ENCODE measurements around the gene RGL1. TPM values are rescaled to one million over a fixed set of nuclear protein-coding genes. Genes with fewer than 3 reads are reported as not detected.

Gene RGL1
- total RNA-seq, 1 experiment from 2014 or later, result 34.5 TPM

DNA sequence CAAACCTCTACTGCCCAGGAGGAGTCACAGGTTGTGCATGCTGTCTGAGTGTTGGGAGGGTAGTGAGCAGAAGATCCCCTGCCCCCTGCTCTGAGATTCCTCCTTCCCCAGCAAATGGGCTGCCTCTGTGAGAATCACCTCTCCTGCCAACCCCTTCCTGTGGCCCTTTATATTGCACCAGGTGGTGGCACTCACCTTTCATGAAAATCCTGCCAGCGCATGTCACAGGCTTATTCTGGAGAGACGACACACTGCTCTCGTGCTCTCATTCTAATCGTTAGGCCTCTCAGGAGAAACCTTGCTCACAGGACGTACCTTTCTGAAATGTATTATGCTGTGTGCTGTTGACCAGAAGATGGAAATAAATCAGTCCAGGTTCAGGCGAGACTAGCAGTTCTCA lies 113.7 kb downstream of the RGL1 start:
- intact Hi-C loops (cut with micrococcal nuclease; ENCODE audit: unreplicated experiment), result no loop called here
- peaks cover 75% of the 10 kb centered on the region for H3K36me3 Mint-ChIP-seq (ENCODE audit: insufficient read depth, unreplicated experiment)
- H3K4me1 Mint-ChIP-seq (ENCODE audit: low read depth, unreplicated experiment), result peaks cover 6% of the 10 kb centered on the region
- Histone ChIP-seq H3K27me3 (replicated peaks; ENCODE audit: control insufficient read depth, insufficient read depth, low read length) (no peaks in the 10 kb centered on the region), H3K9me3 (no peaks in the 10 kb centered on the region), H3K4me3 (ENCODE audit: low read depth, low read length) (no peak overlapping the region), H3K36me3 (ENCODE audit: control insufficient read depth, insufficient read depth, low read length) (0 out of 2 replicates have a peak, but pooled peaks cover 3% of the 10 kb centered on the region), H3K4me1 (no peaks in the 10 kb centered on the region)
- TF ChIP-seq, protein P1, sequence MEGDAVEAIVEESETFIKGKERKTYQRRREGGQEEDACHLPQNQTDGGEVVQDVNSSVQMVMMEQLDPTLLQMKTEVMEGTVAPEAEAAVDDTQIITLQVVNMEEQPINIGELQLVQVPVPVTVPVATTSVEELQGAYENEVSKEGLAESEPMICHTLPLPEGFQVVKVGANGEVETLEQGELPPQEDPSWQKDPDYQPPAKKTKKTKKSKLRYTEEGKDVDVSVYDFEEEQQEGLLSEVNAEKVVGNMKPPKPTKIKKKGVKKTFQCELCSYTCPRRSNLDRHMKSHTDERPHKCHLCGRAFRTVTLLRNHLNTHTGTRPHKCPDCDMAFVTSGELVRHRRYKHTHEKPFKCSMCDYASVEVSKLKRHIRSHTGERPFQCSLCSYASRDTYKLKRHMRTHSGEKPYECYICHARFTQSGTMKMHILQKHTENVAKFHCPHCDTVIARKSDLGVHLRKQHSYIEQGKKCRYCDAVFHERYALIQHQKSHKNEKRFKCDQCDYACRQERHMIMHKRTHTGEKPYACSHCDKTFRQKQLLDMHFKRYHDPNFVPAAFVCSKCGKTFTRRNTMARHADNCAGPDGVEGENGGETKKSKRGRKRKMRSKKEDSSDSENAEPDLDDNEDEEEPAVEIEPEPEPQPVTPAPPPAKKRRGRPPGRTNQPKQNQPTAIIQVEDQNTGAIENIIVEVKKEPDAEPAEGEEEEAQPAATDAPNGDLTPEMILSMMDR (IDR thresholded peaks at IDR 0.05; ENCODE audit: insufficient read depth in 1 of 2, low read depth in 1 of 2, low read length in 1 of 2, severe bottlenecking in 1 of 2, unreplicated experiment in 1 of 2), result no peak
- H3K9me3 Mint-ChIP-seq (ENCODE audit: unreplicated experiment), result no peaks in the 10 kb centered on the region
- no TSS peak for BruUV-seq (replicated peaks)
- no peak for DNase-seq
- no peak overlapping the region for H3K4me3 Mint-ChIP-seq (ENCODE audit: unreplicated experiment)
- CTCF ChIA-PET, result no interaction called here
- H3K27ac Mint-ChIP-seq (ENCODE audit: unreplicated experiment), result no peak overlapping the region
- no peaks in the 10 kb centered on the region for H3K27me3 Mint-ChIP-seq (ENCODE audit: insufficient read depth, unreplicated experiment)
- POLR2A ChIA-PET, result no interaction called here

DNA sequence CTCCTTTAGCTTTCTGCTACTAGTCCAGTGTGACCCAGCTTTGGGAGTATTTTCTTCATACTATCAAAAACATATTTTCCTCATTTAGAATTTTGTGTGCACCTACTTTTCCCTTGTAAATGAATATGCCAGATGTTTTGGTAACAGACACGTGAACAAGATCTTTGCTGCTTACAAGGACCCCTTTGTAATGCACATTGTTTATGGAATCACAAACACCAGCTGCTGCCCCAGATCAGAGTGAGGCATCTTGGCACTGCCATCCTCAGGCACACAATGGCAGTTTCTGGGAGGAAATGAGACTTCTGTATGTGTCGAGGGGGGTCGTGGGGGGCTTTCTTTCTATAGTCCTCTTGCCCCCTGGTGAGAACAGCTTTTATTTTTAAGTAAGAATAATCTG lies 115.7 kb downstream of the RGL1 start:
- ChIA-PET POLR2A (no interaction called here), CTCF (no interaction called here)
- H3K4me3 ChIP-seq (ENCODE audit: low read depth, low read length), result no peak overlapping the region
- H3K9me3 ChIP-seq, result no peaks in the 10 kb centered on the region
- 0 out of 2 replicates have a peak, but pooled peaks cover 3% of the 10 kb centered on the region for H3K36me3 ChIP-seq (ENCODE audit: control insufficient read depth, insufficient read depth, low read length)
- Mint-ChIP-seq H3K36me3 (ENCODE audit: insufficient read depth, unreplicated experiment) (peaks cover 69% of the 10 kb centered on the region), H3K27me3 (ENCODE audit: insufficient read depth, unreplicated experiment) (no peaks in the 10 kb centered on the region), H3K27ac (ENCODE audit: unreplicated experiment) (no peak overlapping the region), H3K4me1 (ENCODE audit: low read depth, unreplicated experiment) (peaks cover 7% of the 10 kb centered on the region), H3K4me3 (ENCODE audit: unreplicated experiment) (no peak overlapping the region), H3K9me3 (ENCODE audit: unreplicated experiment) (no peaks in the 10 kb centered on the region)
- H3K4me1 ChIP-seq, result peaks cover 7% of the 10 kb centered on the region
- no TSS peak for BruUV-seq (replicated peaks)
- no peak for DNase-seq
- TF ChIP-seq, protein P1 (IDR thresholded peaks at IDR 0.05; ENCODE audit: insufficient read depth in 1 of 2, low read depth in 1 of 2, low read length in 1 of 2, severe bottlenecking in 1 of 2, unreplicated experiment in 1 of 2), result no peak
- no peaks in the 10 kb centered on the region for H3K27me3 ChIP-seq (replicated peaks; ENCODE audit: control insufficient read depth, insufficient read depth, low read length)
- intact Hi-C loops (cut with micrococcal nuclease; ENCODE audit: unreplicated experiment), result no loop called here

DNA sequence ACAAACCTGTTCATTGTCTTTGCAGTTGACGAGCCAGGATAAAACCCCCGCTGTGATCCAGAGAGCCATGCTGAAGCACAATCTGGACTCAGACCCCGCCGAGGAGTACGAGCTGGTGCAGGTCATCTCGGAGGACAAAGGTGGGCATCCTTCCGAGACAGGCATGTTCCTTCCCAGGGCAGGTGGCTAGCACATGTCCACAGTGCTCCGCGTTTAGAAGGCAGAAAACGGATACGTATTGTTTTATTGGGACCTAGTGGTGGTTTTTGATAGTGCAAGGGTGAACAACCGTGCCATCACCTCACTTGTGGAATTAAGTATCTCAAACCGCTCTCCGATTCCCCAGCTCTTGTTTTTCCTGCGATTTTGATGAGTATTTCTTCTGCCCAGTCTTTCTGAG lies 117.3 kb downstream of the RGL1 start:
- TF ChIP-seq, protein P1 (IDR thresholded peaks at IDR 0.05; ENCODE audit: insufficient read depth in 1 of 2, low read depth in 1 of 2, low read length in 1 of 2, severe bottlenecking in 1 of 2, unreplicated experiment in 1 of 2), result no peak
- CTCF ChIA-PET, result no interaction called here
- Histone ChIP-seq H3K4me3 (ENCODE audit: low read depth, low read length) (no peak overlapping the region), H3K4me1 (peaks cover 21% of the 10 kb centered on the region), H3K9me3 (no peaks in the 10 kb centered on the region), H3K27me3 (replicated peaks; ENCODE audit: control insufficient read depth, insufficient read depth, low read length) (no peaks in the 10 kb centered on the region), H3K36me3 (ENCODE audit: control insufficient read depth, insufficient read depth, low read length) (peaks cover 3% of the 10 kb centered on the region; the same call in 1 of the 2 replicates)
- peaks cover 74% of the 10 kb centered on the region for H3K36me3 Mint-ChIP-seq (ENCODE audit: insufficient read depth, unreplicated experiment)
- H3K4me1 Mint-ChIP-seq (ENCODE audit: low read depth, unreplicated experiment), result peaks cover 16% of the 10 kb centered on the region
- intact Hi-C loops (cut with micrococcal nuclease; ENCODE audit: unreplicated experiment), result no loop called here
- no peak overlapping the region for H3K4me3 Mint-ChIP-seq (ENCODE audit: unreplicated experiment)
- H3K9me3 Mint-ChIP-seq (ENCODE audit: unreplicated experiment), result no peaks in the 10 kb centered on the region
- DNase-seq, result no peak
- H3K27me3 Mint-ChIP-seq (ENCODE audit: insufficient read depth, unreplicated experiment), result no peaks in the 10 kb centered on the region
- POLR2A ChIA-PET, result no interaction called here
- BruUV-seq (replicated peaks), result no TSS peak
- H3K27ac Mint-ChIP-seq (ENCODE audit: unreplicated experiment), result peak overlapping the region; percentile 19

Measured in Caco-2 (cell line).